Measurements from ENCODE around the gene TMEM37. TPM values are rescaled to one million over a fixed set of nuclear protein-coding genes. Genes with fewer than 3 reads are reported as not detected.

Gene TMEM37
- total and polyA plus RNA-seq, 2 of the 13 experiments (the other 11 are each of a cell fraction or from before 2014, with no cell fraction given) = 37.7 to 115 TPM

- TF ChIP-seq ZBTB20 (CRISPR knock-in tag; IDR thresholded peaks at IDR 0.05; ENCODE audit: borderline replicate concordance, low read depth) (peak; percentile 67; the same call in 1 of the 2 replicates), IRF1 (CRISPR knock-in tag; IDR thresholded peaks at IDR 0.05; ENCODE audit: low read depth) (no peak), ZBTB3 (CRISPR knock-in tag; IDR thresholded peaks at IDR 0.05; ENCODE audit: borderline replicate concordance, low read depth) (no peak; the same call in 1 of the 2 replicates), ZNF713 (CRISPR knock-in tag; IDR thresholded peaks at IDR 0.05) (no peak), SMARCE1 (IDR thresholded peaks at IDR 0.05; ENCODE audit: borderline replicate concordance) (no peak), GZF1 (CRISPR knock-in tag; IDR thresholded peaks at IDR 0.05) (no peak), NAIF1 (CRISPR knock-in tag; IDR thresholded peaks at IDR 0.05; ENCODE audit: borderline replicate concordance) (peak; percentile 39; the same call in 1 of the 2 replicates), ZMYM4 (CRISPR knock-in tag; IDR thresholded peaks at IDR 0.05) (no peak; the same call in 1 of the 2 replicates), ZIK1 (CRISPR knock-in tag; IDR thresholded peaks at IDR 0.05; ENCODE audit: borderline replicate concordance, low read depth) (no peak), CREM (IDR thresholded peaks at IDR 0.05) (peak; percentile 51; the same call in 1 of the 2 replicates), CREM (CRISPR knock-in tag; IDR thresholded peaks at IDR 0.05) (no peak), ZNF263 (CRISPR knock-in tag; IDR thresholded peaks at IDR 0.05) (no peak), PHF5A (CRISPR knock-in tag; IDR thresholded peaks at IDR 0.05; ENCODE audit: low read depth, unreplicated experiment) (no peak), GFI1 (CRISPR knock-in tag; IDR thresholded peaks at IDR 0.05; ENCODE audit: borderline replicate concordance) (peak; percentile 62; the same call in 1 of the 2 replicates), UBTF (CRISPR knock-in tag; IDR thresholded peaks at IDR 0.05) (peak; percentile 34), ZNF430 (CRISPR knock-in tag; IDR thresholded peaks at IDR 0.05) (0 out of 2 replicates have a peak, but pooled peaks have one; percentile 12), ZNF83 (CRISPR knock-in tag; IDR thresholded peaks at IDR 0.05; ENCODE audit: borderline replicate concordance) (no peak), PRDM4 (CRISPR knock-in tag; IDR thresholded peaks at IDR 0.05; ENCODE audit: borderline replicate concordance) (no peak), RXRA (CRISPR knock-in tag; IDR thresholded peaks at IDR 0.05) (peak; percentile 96), MAF1 (CRISPR knock-in tag; IDR thresholded peaks at IDR 0.05; ENCODE audit: borderline replicate concordance) (no peak), HMGXB4 (CRISPR knock-in tag; IDR thresholded peaks at IDR 0.05; ENCODE audit: borderline replicate concordance in 1 of 2, low read depth in 1 of 2) (no peak; a peak in 1 of 4 replicates), KLF9 (CRISPR knock-in tag; IDR thresholded peaks at IDR 0.05; ENCODE audit: low read depth) (no peak)
Observed at GRCh38 chr2:119426801-119427395, 4.8 kb upstream of the TMEM37 start (continued).

All from HepG2 (cell line).